Measurements from ENCODE around the gene MAPRE3. TPM values are rescaled to one million over a fixed set of nuclear protein-coding genes. Genes with fewer than 3 reads are reported as not detected.

MAPRE3 gene
- total RNA-seq, 1 donor, result 5.3 TPM

DNA sequence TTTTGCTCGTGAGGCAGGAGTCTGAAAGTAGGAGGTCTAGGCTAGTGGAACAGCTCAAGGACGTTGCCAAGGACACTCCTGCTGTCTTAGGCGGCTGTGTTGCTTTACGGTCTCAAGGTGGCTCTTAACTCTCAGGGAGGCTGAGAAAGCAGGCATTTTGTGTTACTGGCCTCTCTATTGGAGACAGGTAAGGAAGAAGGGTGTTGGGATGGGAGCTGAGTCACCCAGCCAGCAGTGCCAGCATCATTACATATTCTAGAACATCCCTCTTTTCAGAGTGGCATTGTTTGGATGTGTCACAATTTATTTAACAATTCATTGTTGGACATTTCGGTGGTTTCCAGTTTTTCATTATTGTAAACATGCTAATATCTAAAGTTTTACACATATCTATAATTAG lies 31.5 kb downstream of the MAPRE3 start:
- DNase-seq (ENCODE audit: low read depth), result no peak
- TF ChIP-seq, protein P1, sequence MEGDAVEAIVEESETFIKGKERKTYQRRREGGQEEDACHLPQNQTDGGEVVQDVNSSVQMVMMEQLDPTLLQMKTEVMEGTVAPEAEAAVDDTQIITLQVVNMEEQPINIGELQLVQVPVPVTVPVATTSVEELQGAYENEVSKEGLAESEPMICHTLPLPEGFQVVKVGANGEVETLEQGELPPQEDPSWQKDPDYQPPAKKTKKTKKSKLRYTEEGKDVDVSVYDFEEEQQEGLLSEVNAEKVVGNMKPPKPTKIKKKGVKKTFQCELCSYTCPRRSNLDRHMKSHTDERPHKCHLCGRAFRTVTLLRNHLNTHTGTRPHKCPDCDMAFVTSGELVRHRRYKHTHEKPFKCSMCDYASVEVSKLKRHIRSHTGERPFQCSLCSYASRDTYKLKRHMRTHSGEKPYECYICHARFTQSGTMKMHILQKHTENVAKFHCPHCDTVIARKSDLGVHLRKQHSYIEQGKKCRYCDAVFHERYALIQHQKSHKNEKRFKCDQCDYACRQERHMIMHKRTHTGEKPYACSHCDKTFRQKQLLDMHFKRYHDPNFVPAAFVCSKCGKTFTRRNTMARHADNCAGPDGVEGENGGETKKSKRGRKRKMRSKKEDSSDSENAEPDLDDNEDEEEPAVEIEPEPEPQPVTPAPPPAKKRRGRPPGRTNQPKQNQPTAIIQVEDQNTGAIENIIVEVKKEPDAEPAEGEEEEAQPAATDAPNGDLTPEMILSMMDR (IDR thresholded peaks at IDR 0.05; ENCODE audit: insufficient read depth, low read length), result no peak
- H3K4me3 ChIP-seq (ENCODE audit: low read depth, low read length), result no peak overlapping the region

DNA sequence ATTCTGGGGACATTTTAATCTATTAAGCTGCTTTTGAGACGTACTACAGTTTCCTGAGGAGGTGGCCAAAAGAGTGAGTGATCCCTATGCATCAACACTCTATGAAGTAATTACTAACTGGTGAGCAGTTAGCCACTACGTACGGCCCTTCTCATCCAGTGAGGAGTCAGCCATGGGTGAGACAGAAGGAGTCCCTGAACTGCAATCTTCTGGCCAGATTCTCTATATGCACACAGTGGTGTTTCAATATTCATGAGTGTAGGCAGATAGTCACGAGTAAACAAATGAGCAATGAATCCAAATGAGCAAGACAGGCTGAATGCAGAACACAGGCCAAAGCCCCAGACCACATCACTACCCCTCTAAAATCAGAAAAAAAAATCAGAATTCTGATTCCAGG lies 32.6 kb downstream of the MAPRE3 start:
- no peak for DNase-seq (ENCODE audit: low read depth)
- H3K4me3 ChIP-seq (ENCODE audit: low read depth, low read length), result no peak overlapping the region
- TF ChIP-seq, protein P1 (IDR thresholded peaks at IDR 0.05; ENCODE audit: insufficient read depth, low read length), result no peak

- peak; percentile 60 for DNase-seq (ENCODE audit: low read depth)
- H3K4me3 ChIP-seq (ENCODE audit: low read depth, low read length), result no peak overlapping the region
- TF ChIP-seq, protein P1 (IDR thresholded peaks at IDR 0.05; ENCODE audit: insufficient read depth, low read length), result no peak
Measured at GRCh38 chr2:27003857-27004256, 33.4 kb downstream of the MAPRE3 start.

DNA sequence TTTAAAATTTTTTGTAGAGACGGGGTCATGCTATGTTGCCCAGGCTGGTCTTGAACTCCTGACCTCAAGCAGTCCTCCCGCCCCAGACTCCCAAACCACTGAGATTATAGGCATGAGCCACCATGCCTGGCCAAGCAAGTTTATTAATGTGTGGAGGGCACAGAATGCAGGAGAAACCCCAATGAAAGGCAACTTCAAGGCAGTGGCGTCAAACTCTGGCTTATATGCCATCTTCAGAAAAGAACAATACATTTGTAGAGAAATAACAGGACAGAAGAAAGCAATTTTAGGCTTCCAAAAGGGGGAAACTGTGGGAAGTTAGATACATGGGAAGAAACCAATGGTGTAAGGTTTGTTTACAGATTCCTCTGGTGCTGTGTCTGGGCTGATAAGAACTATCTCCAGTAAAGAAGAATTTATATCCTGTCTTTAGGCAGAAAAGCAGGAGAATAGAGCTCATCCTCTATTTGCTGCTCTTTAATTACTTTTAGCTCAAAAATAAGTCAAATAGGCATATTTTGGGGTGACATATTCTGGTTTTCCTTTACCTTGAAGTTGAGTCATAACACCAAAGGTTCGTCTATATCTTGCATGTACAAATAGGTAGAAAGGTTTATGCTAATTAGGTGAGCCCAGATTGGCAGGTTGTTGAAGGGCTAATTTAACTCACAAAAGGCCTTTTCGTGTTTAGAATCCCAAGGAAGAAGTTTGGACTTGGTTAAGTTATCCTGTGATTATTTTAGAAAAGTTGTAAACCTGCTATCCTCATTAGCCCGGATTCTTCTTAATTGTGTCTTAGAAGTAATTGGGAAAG lies 36.4 kb downstream of the MAPRE3 start:
- no peak for DNase-seq (ENCODE audit: low read depth)
- TF ChIP-seq, protein P1 (IDR thresholded peaks at IDR 0.05; ENCODE audit: insufficient read depth, low read length), result no peak
- H3K4me3 ChIP-seq (ENCODE audit: low read depth, low read length), result no peak overlapping the region

DNA sequence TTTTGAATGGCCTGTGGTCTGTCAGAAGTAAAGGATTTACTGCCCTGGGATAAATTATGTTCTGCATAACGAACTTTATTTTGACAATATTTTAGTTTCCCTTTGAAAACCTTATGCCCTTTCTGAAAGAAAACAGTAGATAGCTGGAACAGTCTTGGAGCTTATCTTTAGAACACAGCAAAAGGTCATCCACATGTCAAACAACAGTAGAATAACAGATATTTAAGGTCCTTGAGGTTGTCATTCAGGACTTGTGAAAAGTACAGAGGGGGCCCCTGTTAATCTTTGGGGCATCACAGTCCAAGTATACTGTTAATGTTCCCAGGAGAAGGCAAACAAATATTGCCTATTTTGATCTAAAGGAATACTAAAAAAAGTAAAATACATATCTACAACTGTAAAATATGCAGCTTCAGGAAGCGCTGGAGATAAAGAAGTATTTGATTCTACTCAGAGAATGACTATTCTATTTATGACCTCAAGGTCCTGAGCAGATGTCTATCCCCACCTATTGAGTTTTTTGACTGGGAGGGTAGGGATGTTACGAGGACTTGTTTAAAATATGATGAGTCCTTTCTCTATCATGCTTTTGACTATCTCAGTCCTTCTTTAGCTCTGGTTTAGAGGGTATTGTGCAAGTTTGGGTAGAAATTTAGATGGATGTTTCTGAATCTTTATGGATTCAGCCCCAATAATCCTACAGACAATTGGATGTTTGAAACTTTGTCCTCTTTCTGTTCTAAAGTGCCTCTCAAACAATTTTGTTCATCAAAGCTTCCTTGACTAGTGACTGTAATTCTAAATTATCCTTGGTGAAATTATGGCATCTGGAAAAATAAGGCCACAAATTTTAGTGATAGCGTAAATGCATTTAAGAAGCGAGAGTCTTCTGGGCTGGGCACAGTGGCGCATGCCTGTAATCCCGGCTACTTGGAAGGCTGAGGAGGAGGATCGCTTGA lies 37.3 kb downstream of the MAPRE3 start:
- TF ChIP-seq, protein P1 (IDR thresholded peaks at IDR 0.05; ENCODE audit: insufficient read depth, low read length), result no peak
- H3K4me3 ChIP-seq (ENCODE audit: low read depth, low read length), result no peak overlapping the region
- DNase-seq (ENCODE audit: low read depth), result no peak

DNA sequence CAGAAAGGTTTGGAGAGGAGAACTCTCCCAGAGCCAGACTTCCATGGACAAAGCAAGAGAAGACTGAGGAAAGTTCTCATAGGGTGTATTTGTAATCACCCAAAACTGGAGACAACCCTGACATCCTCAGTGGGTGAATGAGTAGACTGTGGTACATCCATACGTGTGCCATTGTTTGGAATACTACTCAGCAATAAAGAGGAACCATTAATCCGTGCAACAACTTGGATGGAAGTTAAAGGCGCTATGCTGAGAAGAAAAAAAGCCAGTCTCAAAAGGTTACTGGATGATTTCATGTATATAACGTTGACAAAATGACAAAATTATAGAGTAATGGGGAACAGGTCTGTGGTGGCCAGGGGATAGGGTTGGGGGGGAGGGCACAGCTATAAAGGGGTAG lies 38.2 kb downstream of the MAPRE3 start:
- H3K4me3 ChIP-seq (ENCODE audit: low read depth, low read length), result no peak overlapping the region
- no peak for DNase-seq (ENCODE audit: low read depth)
- TF ChIP-seq, protein P1 (IDR thresholded peaks at IDR 0.05; ENCODE audit: insufficient read depth, low read length), result no peak
